Measurements from ENCODE around the gene FIGNL2. TPM values are rescaled to one million over a fixed set of nuclear protein-coding genes. Genes with fewer than 3 reads are reported as not detected.

FIGNL2 gene
- total and polyA plus RNA-seq, 12 donors: 0.22 to 0.69 (median 0.39) TPM

DNA sequence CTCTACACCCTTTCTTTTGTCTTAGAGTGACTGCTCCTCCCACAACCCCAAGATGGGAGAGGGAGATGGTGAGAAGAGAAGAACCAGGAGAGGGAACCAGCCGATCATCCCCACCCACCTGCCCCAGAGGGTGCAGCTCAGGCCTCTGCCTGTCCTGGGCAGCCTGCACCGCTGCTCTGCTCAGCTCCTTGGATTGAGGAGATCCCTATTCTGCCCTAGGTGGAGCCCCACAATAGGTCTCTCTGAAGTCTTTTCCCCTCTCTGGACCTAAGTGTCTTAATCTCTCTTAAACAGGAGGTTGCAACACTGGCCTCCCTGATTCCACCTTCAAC, 41.6 kb upstream of the FIGNL2 start:
- WGBS, 2 donors: 93 to 94% methylated on average over 2 of the region's 2 CpGs
- DNase-seq: no peak
- intact Hi-C loops (cut with DNase I): loop anchor here in 2 of 10 donors (5.0 kb wide), 2 partner anchors 37 to 92 kb away; no protein-coding TSS in a partner anchor

GRCh38 chr12:51889216-51890132, 41.0 kb upstream of the FIGNL2 start:
- Histone ChIP-seq H3K36me3 (no peaks in the 10 kb centered on the region), H3K27me3 (peaks cover 0 to 16% (median 0%) of the 10 kb centered on the region in 7 donors), H3K4me3 (no peak overlapping the region), H3K27ac (no peak overlapping the region), H3K4me1 (peaks cover 3 to 30% (median 12%) of the 10 kb centered on the region in 9 donors), H3K9me3 (no peaks in the 10 kb centered on the region)
- no peak for DNase-seq
- ATAC-seq: no peak
- intact Hi-C loops (cut with DNase I): loop anchor here in 3 of 10 donors (5.0 kb wide), 3 partner anchors 33 to 93 kb away; no protein-coding TSS in a partner anchor
- TF ChIP-seq, protein P1, sequence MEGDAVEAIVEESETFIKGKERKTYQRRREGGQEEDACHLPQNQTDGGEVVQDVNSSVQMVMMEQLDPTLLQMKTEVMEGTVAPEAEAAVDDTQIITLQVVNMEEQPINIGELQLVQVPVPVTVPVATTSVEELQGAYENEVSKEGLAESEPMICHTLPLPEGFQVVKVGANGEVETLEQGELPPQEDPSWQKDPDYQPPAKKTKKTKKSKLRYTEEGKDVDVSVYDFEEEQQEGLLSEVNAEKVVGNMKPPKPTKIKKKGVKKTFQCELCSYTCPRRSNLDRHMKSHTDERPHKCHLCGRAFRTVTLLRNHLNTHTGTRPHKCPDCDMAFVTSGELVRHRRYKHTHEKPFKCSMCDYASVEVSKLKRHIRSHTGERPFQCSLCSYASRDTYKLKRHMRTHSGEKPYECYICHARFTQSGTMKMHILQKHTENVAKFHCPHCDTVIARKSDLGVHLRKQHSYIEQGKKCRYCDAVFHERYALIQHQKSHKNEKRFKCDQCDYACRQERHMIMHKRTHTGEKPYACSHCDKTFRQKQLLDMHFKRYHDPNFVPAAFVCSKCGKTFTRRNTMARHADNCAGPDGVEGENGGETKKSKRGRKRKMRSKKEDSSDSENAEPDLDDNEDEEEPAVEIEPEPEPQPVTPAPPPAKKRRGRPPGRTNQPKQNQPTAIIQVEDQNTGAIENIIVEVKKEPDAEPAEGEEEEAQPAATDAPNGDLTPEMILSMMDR (IDR thresholded peaks at IDR 0.05): peak in 6 of 9 donors; percentile 8 to 17 (median 16)
- 79 to 83% methylated on average over 21 of the region's 21 CpGs for WGBS, 2 donors

More for the DNA sequence above, 41.6 kb upstream of the FIGNL2 start:
- H3K27me3 ChIP-seq: peaks cover 0 to 16% (median 0%) of the 10 kb centered on the region in 7 donors
- no peaks in the 10 kb centered on the region for H3K9me3 ChIP-seq
- H3K36me3 ChIP-seq: no peaks in the 10 kb centered on the region
- no peak overlapping the region for H3K4me3 ChIP-seq
- ATAC-seq: no peak
- TF ChIP-seq, protein P1 (IDR thresholded peaks at IDR 0.05): no peak
- H3K27ac ChIP-seq: no peak overlapping the region
- peaks cover 3 to 35% (median 17%) of the 10 kb centered on the region in 9 donors for H3K4me1 ChIP-seq

DNA sequence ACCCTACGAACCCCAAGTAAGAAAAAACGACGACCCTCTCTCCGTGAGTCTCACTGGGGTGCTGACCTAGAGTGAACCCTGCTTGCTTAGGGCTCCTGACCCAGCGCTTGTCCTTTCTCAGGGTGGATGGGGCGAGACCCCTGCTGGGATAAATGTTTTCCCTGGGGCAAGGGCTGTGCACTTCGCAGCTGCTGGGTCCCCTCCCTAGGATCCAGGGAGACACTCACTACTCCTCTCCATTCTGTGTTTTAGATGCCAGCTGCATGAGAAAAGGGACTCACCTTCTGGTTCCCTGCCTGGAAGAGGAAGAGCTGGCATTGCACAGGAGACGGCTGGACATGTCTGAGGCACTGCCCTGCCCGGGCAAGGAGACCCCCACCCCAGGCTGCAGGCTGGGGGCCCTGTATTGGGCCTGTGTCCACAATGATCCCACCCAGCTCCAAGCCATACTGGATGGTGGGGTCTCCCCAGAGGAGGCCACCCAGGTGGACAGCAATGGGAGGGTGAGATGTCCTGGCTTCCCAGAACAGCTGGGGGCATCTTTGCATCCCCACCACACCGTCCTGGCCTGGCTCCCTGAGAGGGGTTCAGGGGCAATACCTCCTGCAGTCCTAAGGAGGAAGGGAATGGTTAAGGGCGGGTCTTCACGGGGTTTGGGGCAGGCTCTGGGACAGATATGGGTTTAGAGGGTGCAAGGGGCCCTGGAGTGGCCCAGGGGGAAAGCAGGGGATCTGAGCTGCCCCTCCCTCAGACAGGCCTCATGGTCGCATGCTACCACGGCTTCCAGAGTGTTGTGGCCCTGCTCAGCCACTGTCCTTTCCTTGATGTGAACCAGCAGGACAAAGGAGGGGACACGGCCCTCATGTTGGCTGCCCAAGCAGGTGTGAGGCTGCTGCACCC, 40.0 kb upstream of the FIGNL2 start:
- H3K36me3 ChIP-seq: no peaks in the 10 kb centered on the region
- DNase-seq (no peak), ATAC-seq (no peak)
- H3K4me3 ChIP-seq: no peak overlapping the region
- intact Hi-C loops (cut with DNase I): loop anchor here in 1 of 10 donors (5.0 kb wide), 1 partner anchor 34 kb away; no protein-coding TSS in a partner anchor
- H3K27me3 ChIP-seq: peaks cover 0 to 16% (median 0%) of the 10 kb centered on the region in 7 donors
- H3K27ac ChIP-seq: no peak overlapping the region
- WGBS, 2 donors: 71 to 74% methylated on average over 15 of the region's 15 CpGs
- H3K4me1 ChIP-seq: peaks cover 3 to 30% (median 12%) of the 10 kb centered on the region in 9 donors
- no peaks in the 10 kb centered on the region for H3K9me3 ChIP-seq
- TF ChIP-seq, protein P1 (IDR thresholded peaks at IDR 0.05): no peak

All from heart right ventricle (tissue), 16 donors.